ENCODE measurements around the gene TOP3B.

Gene TOP3B

GRCh38 chr22:21995660-21996059 lies 13.1 kb upstream of the TOP3B start:
- TF ChIP-seq OSR1 (CRISPR knock-in tag; IDR thresholded peaks at IDR 0.05) (no peak), ZFP30 (CRISPR knock-in tag; IDR thresholded peaks at IDR 0.05) (no peak)
- no peak for ATAC-seq

GRCh38 chr22:21994881-21995444 lies 12.4 kb upstream of the TOP3B start:
- no peak for ATAC-seq

GRCh38 chr22:21992593-21993237 lies 10.1 kb upstream of the TOP3B start:
- ATAC-seq: no peak

More at GRCh38 chr22:21994881-21995444, 12.4 kb upstream of the TOP3B start:
- TF ChIP-seq TCF4 (CRISPR knock-in tag; IDR thresholded peaks at IDR 0.05; ENCODE audit: borderline replicate concordance): no peak

GRCh38 chr22:21991774-21992173 lies 9.2 kb upstream of the TOP3B start:
- TF ChIP-seq PPARA (CRISPR knock-in tag; IDR thresholded peaks at IDR 0.05; ENCODE audit: borderline replicate concordance): no peak
- TF ChIP-seq ISL1 (CRISPR knock-in tag; IDR thresholded peaks at IDR 0.05): no peak
- TF ChIP-seq ZNF70 (CRISPR knock-in tag; IDR thresholded peaks at IDR 0.05): no peak
- no peak for TF ChIP-seq CSRNP3 (CRISPR knock-in tag; IDR thresholded peaks at IDR 0.05)
- TF ChIP-seq BACH2 (CRISPR knock-in tag; IDR thresholded peaks at IDR 0.05; ENCODE audit: borderline replicate concordance): no peak
- no peak for TF ChIP-seq OSR1 (CRISPR knock-in tag; IDR thresholded peaks at IDR 0.05)
- TF ChIP-seq GLIS3 (CRISPR knock-in tag; IDR thresholded peaks at IDR 0.05): no peak
- ATAC-seq: no peak

More at GRCh38 chr22:21992593-21993237, 10.1 kb upstream of the TOP3B start:
- TF ChIP-seq ISL1 (CRISPR knock-in tag; IDR thresholded peaks at IDR 0.05) (no peak), POU6F1 (CRISPR knock-in tag; IDR thresholded peaks at IDR 0.05; ENCODE audit: borderline replicate concordance, low read depth) (no peak), CSDC2 (CRISPR knock-in tag; IDR thresholded peaks at IDR 0.05) (no peak), ZFP30 (CRISPR knock-in tag; IDR thresholded peaks at IDR 0.05) (no peak), BACH2 (CRISPR knock-in tag; IDR thresholded peaks at IDR 0.05; ENCODE audit: borderline replicate concordance) (no peak), PPARA (CRISPR knock-in tag; IDR thresholded peaks at IDR 0.05; ENCODE audit: borderline replicate concordance) (no peak), PATZ1 (CRISPR knock-in tag; IDR thresholded peaks at IDR 0.05; ENCODE audit: borderline replicate concordance) (no peak)

GRCh38 chr22:21991304-21991596 lies 8.7 kb upstream of the TOP3B start:
- TF ChIP-seq TSHZ2 (CRISPR knock-in tag; IDR thresholded peaks at IDR 0.05) (no peak), TCF4 (CRISPR knock-in tag; IDR thresholded peaks at IDR 0.05; ENCODE audit: borderline replicate concordance) (no peak), TOX (CRISPR knock-in tag; IDR thresholded peaks at IDR 0.05; ENCODE audit: borderline replicate concordance) (no peak), ZFP30 (CRISPR knock-in tag; IDR thresholded peaks at IDR 0.05) (no peak), ZFP3 (CRISPR knock-in tag; IDR thresholded peaks at IDR 0.05) (no peak), ESRRG (CRISPR knock-in tag; IDR thresholded peaks at IDR 0.05) (no peak), CREB5 (CRISPR knock-in tag; IDR thresholded peaks at IDR 0.05; ENCODE audit: low read depth) (no peak)
- ATAC-seq: no peak

Data from SK-N-SH treated with all-trans-retinoic acid at 6 μM for 48 hours (cell line).